Kidney (tissue), 14 donors: Measurements from ENCODE around the gene OR5AK2. TPM values are rescaled to one million over a fixed set of nuclear protein-coding genes. Genes with fewer than 3 reads are reported as not detected.

Source experiments
- DNase-seq, 5 donors: peaks; one replicate each; pipeline ENCODE4 v3.0.0-alpha.2; 2013 to 2020
- FAIRE-seq: peaks from 2 replicates; lab custom pipeline; 2012; peaks lifted over from hg19 to GRCh38; lab: Jason Lieb, UNC
- H3K27ac ChIP-seq, 2 donors: one replicate each; pipeline ENCODE4 v1.7.0; 2013; ENCODE audit warnings: low read depth in 2 of 2, low read length in 2 of 2, inconsistent platforms in 1 of 2
- H3K27me3 ChIP-seq: one replicate; pipeline ENCODE4 v1.7.1; 2013; ENCODE audit warnings: low read length, inconsistent platforms; ENCODE audit not compliant: control insufficient read depth, insufficient read depth
- H3K36me3 ChIP-seq, 3 donors: one replicate each; pipeline versions ENCODE4 v1.7.0 to v1.7.1; 2013; ENCODE audit warnings: low read length in 3 of 3, control low read depth in 1 of 3, inconsistent platforms in 1 of 3; ENCODE audit not compliant: insufficient read depth in 3 of 3, control insufficient read depth in 2 of 3
- H3K4me1 ChIP-seq, 3 donors: one replicate each; pipeline versions ENCODE4 v1.7.0 to v1.7.1; 2013; ENCODE audit warnings: low read length in 3 of 3, inconsistent platforms in 1 of 3, low read depth in 1 of 3; ENCODE audit not compliant: control insufficient read depth in 2 of 3, insufficient read depth in 2 of 3
- H3K4me3 ChIP-seq, 3 donors: one replicate each; pipeline versions ENCODE4 v1.7.0 to v1.8.1; 2013; ENCODE audit warnings: low read length in 3 of 3, control low read depth in 1 of 3, inconsistent platforms in 1 of 3
- H3K9ac ChIP-seq, 3 donors: one replicate each; pipeline versions ENCODE4 v1.7.0 to v1.7.1; 2013; ENCODE audit warnings: low read length in 3 of 3, control low read depth in 1 of 3, inconsistent platforms in 1 of 3
- H3K9me3 ChIP-seq, 3 donors: one replicate each; pipeline versions ENCODE4 v1.7.0 to v1.7.1; 2013; ENCODE audit warnings: low read length in 3 of 3, control low read depth in 1 of 3, inconsistent platforms in 1 of 3; ENCODE audit not compliant: control insufficient read depth in 2 of 3, insufficient read depth in 1 of 3
- CTCF ChIP-seq: IDR thresholded peaks from 3 replicates; pipeline ENCODE4 v1.5.1; 2012; ENCODE audit warnings: mild to moderate bottlenecking, moderate library complexity, borderline replicate concordance; ENCODE audit not compliant: insufficient read depth; ENCODE audit errors: extremely low read depth
- intact Hi-C: fragments of 100-400 bp; cut with DNase I; formaldehyde crosslinking; loops from one replicate; pipeline ENCODE4 v1.11.1; 2022
- polyA plus RNA-seq: library from polyadenylated mRNA; stranded (reverse); fragments of 350-450 nt; fragmentation: Illumina TruSeq; extraction: RNeasy Lipid Tissue Mini Kit (QIAGEN cat#74804); gene quantifications from one replicate; pipeline ENCODE4 v1.2.3, GENCODE V29; 2014; ENCODE audit warnings: low read depth, low replicate concordance; ENCODE audit not compliant: insufficient read depth
- total RNA-seq: library from RNA; stranded (reverse); fragmentation: NEBNext Ultra II Directional; extraction: Animal tissue kit (Norgen Biotek cat#: 25700); gene quantifications from one replicate; pipeline ENCODE4 v1.2.1, GENCODE V29; 2021
- donor health status: control.
- donor health status: control.
- donor health status: control.
- donor health status: control.
- donor health status: control.
- donor health status: DM: yes; HTN: yes; CAD: no.
- donor health status: Normal renal cell carcinoma (clear cell type).

The OR5AK2 gene
- total and polyA plus RNA-seq, 2 donors from 2014 or later: not detected

- DNase-seq: no peak
- TF ChIP-seq CTCF: no peak
- intact Hi-C loops: no loop called here
- H3K4me1 ChIP-seq: no peaks in the 10 kb centered on the region
- no peak overlapping the region for H3K27ac ChIP-seq
- H3K27me3 ChIP-seq: no peaks in the 10 kb centered on the region
- H3K4me3 ChIP-seq: no peak overlapping the region
- FAIRE-seq: no peak
- no peak overlapping the region for H3K9ac ChIP-seq
- no peaks in the 10 kb centered on the region for H3K36me3 ChIP-seq
- H3K9me3 ChIP-seq: peaks cover 0 to 20% (median 0%) of the 10 kb centered on the region in 3 donors
These were observed 2.0 kb downstream of the OR5AK2 start for GRCh38 chr11:56990702-56991101.

GRCh38 chr11:56994532-56994931 is 5.8 kb downstream of the OR5AK2 start:
- Histone ChIP-seq H3K27me3 (no peaks in the 10 kb centered on the region), H3K36me3 (no peaks in the 10 kb centered on the region), H3K4me1 (no peaks in the 10 kb centered on the region), H3K9ac (no peak overlapping the region), H3K9me3 (peaks cover 0 to 26% (median 0%) of the 10 kb centered on the region in 3 donors), H3K27ac (no peak overlapping the region), H3K4me3 (no peak overlapping the region)
- TF ChIP-seq CTCF: no peak
- DNase-seq (no peak), FAIRE-seq (no peak)
- intact Hi-C loops: no loop called here

GRCh38 chr11:57001674-57002401 is 13.1 kb downstream of the OR5AK2 start:
- no peak for TF ChIP-seq CTCF
- DNase-seq: peak in 1 of 5 donors; percentile 59
- intact Hi-C loops: no loop called here
- no peak overlapping the region for H3K4me3 ChIP-seq
- no peak overlapping the region for H3K27ac ChIP-seq
- no peak overlapping the region for H3K9ac ChIP-seq
- no peaks in the 10 kb centered on the region for H3K4me1 ChIP-seq
- H3K27me3 ChIP-seq: no peaks in the 10 kb centered on the region
- no peak for FAIRE-seq
- H3K36me3 ChIP-seq: no peaks in the 10 kb centered on the region
- peaks cover 0 to 5% (median 0%) of the 10 kb centered on the region in 3 donors for H3K9me3 ChIP-seq

- no peaks in the 10 kb centered on the region for H3K9me3 ChIP-seq
- FAIRE-seq: no peak
These were observed 19.7 kb downstream of the OR5AK2 start for GRCh38 chr11:57008373-57008772.

More at GRCh38 chr11:57008373-57008772, 19.7 kb downstream of the OR5AK2 start:
- Histone ChIP-seq H3K27me3 (no peaks in the 10 kb centered on the region), H3K27ac (no peak overlapping the region), H3K4me3 (no peak overlapping the region), H3K36me3 (no peaks in the 10 kb centered on the region), H3K9ac (no peak overlapping the region), H3K4me1 (no peaks in the 10 kb centered on the region)
- TF ChIP-seq CTCF: no peak
- intact Hi-C loops: no loop called here
- DNase-seq: no peak
